GM15510 (cell line): ENCODE measurements around the gene BTBD2.

Source experiments
- POLR2A ChIP-seq: IDR thresholded peaks from 3 replicates; pipeline ENCODE4 v1.6.1; 2011; ENCODE audit warnings: borderline replicate concordance; ENCODE audit not compliant: insufficient read length; ENCODE audit errors: extremely low read depth

The BTBD2 gene

GRCh38 chr19:1990230-1991017, 25.1 kb downstream of the BTBD2 start:
- peak; percentile 7 for TF ChIP-seq POLR2A

GRCh38 chr19:1989513-1990229, 25.8 kb downstream of the BTBD2 start:
- TF ChIP-seq POLR2A, result no peak

GRCh38 chr19:1987197-1988187, 28.0 kb downstream of the BTBD2 start:
- no peak for TF ChIP-seq POLR2A

GRCh38 chr19:1986357-1987162, 29.0 kb downstream of the BTBD2 start:
- peak; percentile 25 for TF ChIP-seq POLR2A

GRCh38 chr19:1985588-1986356, 29.7 kb downstream of the BTBD2 start:
- no peak for TF ChIP-seq POLR2A

- no peak for TF ChIP-seq POLR2A
Measured at GRCh38 chr19:1984357-1984756, 31.2 kb downstream of the BTBD2 start.

GRCh38 chr19:1981253-1981652, 34.3 kb downstream of the BTBD2 start:
- no peak for TF ChIP-seq POLR2A

- TF ChIP-seq POLR2A, result no peak
Measured at GRCh38 chr19:1980809-1981181, 34.7 kb downstream of the BTBD2 start.

- TF ChIP-seq POLR2A, result no peak
Measured at GRCh38 chr19:1980091-1980808, 35.3 kb downstream of the BTBD2 start.

- TF ChIP-seq POLR2A, result no peak
Measured at GRCh38 chr19:1979642-1980041, 35.9 kb downstream of the BTBD2 start.

- no peak for TF ChIP-seq POLR2A
Measured at GRCh38 chr19:1979017-1979416, 36.5 kb downstream of the BTBD2 start.

- no peak for TF ChIP-seq POLR2A
Measured at GRCh38 chr19:1978346-1978894, 37.1 kb downstream of the BTBD2 start.
